Brain pericyte (primary cell): Measurements from ENCODE around the gene CYGB.

Experiments used
- DNase-seq: peaks from one replicate; pipeline ENCODE4 v3.0.0-alpha.2; 2012; ENCODE audit warnings: low read depth, low spot score

The CYGB gene

GRCh38 chr17:76537578-76538280 is at the start of gene CYGB:
Gene CYGB (minus strand): TSS chr17:76537709. CDS start chr17:76537542, 167 bp downstream.
- DNase-seq: no peak

GRCh38 chr17:76586741-76587487 is 49.4 kb upstream of the CYGB start:
- DNase-seq: no peak

GRCh38 chr17:76585649-76586593 is 48.4 kb upstream of the CYGB start, which contains the start of gene ST6GALNAC2:
Gene ST6GALNAC2 (minus strand): TSS chr17:76585860. CDS start chr17:76585808, 52 bp downstream.
- no peak for DNase-seq

- DNase-seq: no peak
Measured at GRCh38 chr17:76585033-76585648, 47.6 kb upstream of the CYGB start.

- DNase-seq: no peak
Measured at GRCh38 chr17:76584427-76585032, 47.0 kb upstream of the CYGB start.

- no peak for DNase-seq
Measured at GRCh38 chr17:76582660-76583059, 45.2 kb upstream of the CYGB start.

- no peak for DNase-seq
Measured at GRCh38 chr17:76581515-76581914, 44.0 kb upstream of the CYGB start.

GRCh38 chr17:76579281-76579680 is 41.8 kb upstream of the CYGB start:
- DNase-seq: no peak

GRCh38 chr17:76578376-76578775 is 40.9 kb upstream of the CYGB start:
- DNase-seq: no peak

- DNase-seq: no peak
Measured at GRCh38 chr17:76577876-76578275, 40.4 kb upstream of the CYGB start.

GRCh38 chr17:76576189-76576588 is 38.7 kb upstream of the CYGB start:
- no peak for DNase-seq

GRCh38 chr17:76575570-76575969 is 38.1 kb upstream of the CYGB start:
- DNase-seq: no peak

GRCh38 chr17:76574166-76574565 is 36.7 kb upstream of the CYGB start:
- DNase-seq: no peak

- no peak for DNase-seq
Measured at GRCh38 chr17:76573096-76573495, 35.6 kb upstream of the CYGB start.

- no peak for DNase-seq
Measured at GRCh38 chr17:76572201-76572910, 34.8 kb upstream of the CYGB start.

- no peak for DNase-seq
Measured at GRCh38 chr17:76570877-76571471, 33.5 kb upstream of the CYGB start.

GRCh38 chr17:76570457-76570856 is 32.9 kb upstream of the CYGB start:
- DNase-seq: no peak

GRCh38 chr17:76569607-76570279 is 32.2 kb upstream of the CYGB start:
- no peak for DNase-seq

- no peak for DNase-seq
Measured at GRCh38 chr17:76568811-76569221, 31.3 kb upstream of the CYGB start.
